Right atrium auricular region (tissue), 2 donors: ENCODE data around the gene ATXN1. TPM values are rescaled to one million over a fixed set of nuclear protein-coding genes. Genes with fewer than 3 reads are reported as not detected.

Experiments
- DNase-seq: peaks from one replicate; pipeline ENCODE4 v3.0.0-alpha.2; 2019; ENCODE audit warnings: low spot score
- H3K27ac ChIP-seq, 2 donors: fragments of 200-600 bp; sonication (generic); 1 replicate in 1 of 2; 2 replicates in 1 of 2; pipeline ENCODE4 v1.5.1; 2016 to 2019
- H3K27me3 ChIP-seq, 2 donors: fragments of 200-600 bp; sonication (generic); one replicate each; pipeline versions ENCODE4 v1.5.1 to v1.6.0; 2017 to 2019
- H3K36me3 ChIP-seq: fragments of 200-600 bp; sonication (generic); one replicate; pipeline ENCODE4 v1.5.1; 2016
- H3K4me1 ChIP-seq, 2 donors: fragments of 200-600 bp; sonication (generic); one replicate each; pipeline versions ENCODE4 v1.5.1 to v1.6.0; 2017 to 2019
- H3K4me3 ChIP-seq, 2 donors: fragments of 200-600 bp; sonication (generic); 1 replicate in 1 of 2; 2 replicates in 1 of 2; pipeline ENCODE4 v1.5.1; 2017 to 2019; ENCODE audit warnings: mild to moderate bottlenecking in 1 of 2, moderate library complexity in 1 of 2
- H3K9me3 ChIP-seq, 2 donors: fragments of 200-600 bp; sonication (generic); one replicate each; pipeline ENCODE4 v1.5.1; 2019
- CTCF ChIP-seq, 2 donors: fragments of 200-600 bp; sonication (generic); IDR thresholded peaks; one replicate each; pipeline ENCODE4 v1.5.1; 2019; ENCODE audit warnings: antibody characterized with exemption in 2 of 2
- total RNA-seq, 2 donors: library from RNA; depleted of rRNA; stranded (reverse); fragments of >200 nt; gene quantifications; one replicate each; pipeline ENCODE4 v1.1.0, GENCODE V29; 2016

The ATXN1 gene
- total RNA-seq, 2 donors from 2014 or later = 41.8 to 62.0 TPM

GRCh38 chr6:16251706-16252105 lies 509.6 kb downstream of the ATXN1 start:
- TF ChIP-seq CTCF (IDR thresholded peaks at IDR 0.05) = no peak

GRCh38 chr6:16249971-16250370 lies 511.3 kb downstream of the ATXN1 start:
- Histone ChIP-seq H3K27ac (no peak overlapping the region), H3K4me1 (peaks cover 0 to 22% of the 10 kb centered on the region in 2 donors)

More at GRCh38 chr6:16251706-16252105, 509.6 kb downstream of the ATXN1 start:
- DNase-seq = no peak
- Histone ChIP-seq H3K36me3 (peaks cover 58% of the 10 kb centered on the region), H3K4me1 (peaks cover 0 to 7% of the 10 kb centered on the region in 2 donors), H3K27me3 (no peaks in the 10 kb centered on the region), H3K4me3 (no peak overlapping the region), H3K27ac (no peak overlapping the region), H3K9me3 (no peaks in the 10 kb centered on the region)

More at GRCh38 chr6:16249971-16250370, 511.3 kb downstream of the ATXN1 start:
- TF ChIP-seq CTCF (IDR thresholded peaks at IDR 0.05) = no peak
- H3K4me3 ChIP-seq = no peak overlapping the region
- H3K9me3 ChIP-seq = no peaks in the 10 kb centered on the region
- peaks cover 51% of the 10 kb centered on the region for H3K36me3 ChIP-seq
- DNase-seq = no peak
- H3K27me3 ChIP-seq = no peaks in the 10 kb centered on the region
